GM12878 (cell line): ENCODE data around the gene HOGA1. TPM values are rescaled to one million over a fixed set of nuclear protein-coding genes. Genes with fewer than 3 reads are reported as not detected.

Experiments used
- ATAC-seq: fragments of 200-7000 bp; cut with Tn5 transposase; 3 replicates; pipeline ENCODE4 v1.9.1; 2020; ENCODE audit warnings: mild to moderate bottlenecking, moderate library complexity
- BruUV-seq: library from RNA; stranded (reverse); fragments of 400-500 nt; replicated peaks from 2 replicates; lab custom pipeline; 2021; lab: Mats Ljungman, UMichigan
- CTCF ChIA-PET: fragments of 300-600 bp; sonication (Branson Sonifier 250); formaldehyde crosslinking; extraction: SDS; loops from one replicate; lab custom pipeline; 2021; ENCODE audit warnings: inconsistent platforms; lab: Yijun Ruan, JAX
- POLR2A ChIA-PET: fragments of 350-600 bp; formaldehyde crosslinking; extraction: SDS; loops from one replicate; lab custom pipeline; 2021; ENCODE audit warnings: inconsistent platforms; lab: Charles Lee
- RAD21 ChIA-PET: fragments of 300-600 bp; sonication (Branson Sonifier 250); formaldehyde crosslinking; loops from one replicate; lab custom pipeline; 2023; ENCODE audit warnings: antibody characterized with exemption; ENCODE audit not compliant: unreplicated experiment; lab: Charles Lee
- SMC1A ChIA-PET: fragments of 300-600 bp; sonication (Branson Sonifier 250); formaldehyde crosslinking; loops from one replicate; lab custom pipeline; 2023; ENCODE audit not compliant: unreplicated experiment, uncharacterized antibody; lab: Charles Lee
- DNase-seq: peaks from one replicate; pipeline ENCODE4 v3.0.0-alpha.2; 2011; ENCODE audit warnings: low read depth, low spot score
- FAIRE-seq: peaks from 3 replicates; lab custom pipeline; 2011; peaks lifted over from hg19 to GRCh38; lab: Jason Lieb, UNC
- H2AFZ ChIP-seq: 2 replicates; pipeline ENCODE4 v1.6.0; 2011; ENCODE audit warnings: low read depth, low read length, control low read depth; ENCODE audit not compliant: control insufficient read depth
- H3K27ac ChIP-seq: 2 replicates; pipeline ENCODE4 v1.5.1; 2011; ENCODE audit warnings: control low read depth; ENCODE audit not compliant: control insufficient read depth, insufficient read depth
- H3K27me3 ChIP-seq, 2 experiments: replicated peaks in 1 of 2; 2 replicates each; pipeline versions ENCODE4 v1.6.0 to v1.6.1; 2011; ENCODE audit warnings: low read length in 1 of 2; ENCODE audit not compliant: control insufficient read depth in 2 of 2, insufficient read depth in 2 of 2
- H3K36me3 ChIP-seq, 2 experiments: 2 replicates each; pipeline ENCODE4 v1.5.1; 2011; ENCODE audit warnings: low read length in 1 of 2; ENCODE audit not compliant: control insufficient read depth in 2 of 2, insufficient read depth in 2 of 2
- H3K4me1 ChIP-seq: 2 replicates; pipeline ENCODE4 v1.6.1; 2011; ENCODE audit warnings: mild to moderate bottlenecking, low read length, moderate library complexity, mixed read lengths; ENCODE audit not compliant: control insufficient read depth, insufficient read depth
- H3K4me2 ChIP-seq: 2 replicates; pipeline ENCODE4 v1.6.0; 2011; ENCODE audit warnings: control low read depth; ENCODE audit not compliant: control insufficient read depth, insufficient read depth
- H3K4me3 ChIP-seq: fragments of 200-600 bp; sonication (generic); 2 replicates; pipeline ENCODE4 v1.5.1; 2016
- H3K79me2 ChIP-seq: 2 replicates; pipeline ENCODE4 v1.6.0; 2011; ENCODE audit warnings: low read length; ENCODE audit not compliant: control insufficient read depth, insufficient read depth
- H3K9ac ChIP-seq: 2 replicates; pipeline ENCODE4 v1.8.0; 2011; ENCODE audit warnings: low read length, control low read depth, mixed read lengths; ENCODE audit not compliant: control insufficient read depth, insufficient read depth
- H3K9me3 ChIP-seq: replicated peaks from 3 replicates; pipeline ENCODE4 v1.5.1; 2011; ENCODE audit warnings: mild to moderate bottlenecking, low read length; ENCODE audit not compliant: control insufficient read depth, insufficient read depth
- H4K20me1 ChIP-seq: 2 replicates; pipeline ENCODE4 v1.6.0; 2011; ENCODE audit not compliant: control insufficient read depth, insufficient read depth
- BRCA1 ChIP-seq: IDR thresholded peaks from 2 replicates; pipeline ENCODE4 v1.6.1; 2011; ENCODE audit warnings: low read depth, low read length, improper control_type of control experiment
- CBFB ChIP-seq: IDR thresholded peaks from 2 replicates; pipeline ENCODE4 v1.6.1; 2016; ENCODE audit warnings: antibody characterized with exemption, low read depth
- CHD2 ChIP-seq: IDR thresholded peaks from 2 replicates; pipeline ENCODE4 v1.6.1; 2011; ENCODE audit warnings: low read depth, low read length, improper control_type of control experiment, borderline replicate concordance
- E2F8 ChIP-seq: fragments of 450-650 bp; IDR thresholded peaks from 2 replicates; pipeline ENCODE4 v1.6.1; 2018; ENCODE audit warnings: mild to moderate bottlenecking, low read depth, moderate library complexity; ENCODE audit not compliant: partially characterized antibody
- EGR1 ChIP-seq, 2 experiments: IDR thresholded peaks; 1 replicate in 1 of 2; 2 replicates in 1 of 2; pipeline ENCODE4 v1.6.1; 2011 to 2012; ENCODE audit warnings: low read depth in 2 of 2, low read length in 2 of 2, borderline replicate concordance in 1 of 2, mild to moderate bottlenecking in 1 of 2, moderate library complexity in 1 of 2
- JUND ChIP-seq: IDR thresholded peaks from 2 replicates; pipeline ENCODE4 v1.6.1; 2012; ENCODE audit warnings: low read depth, mild to moderate bottlenecking, low read length, improper control_type of control experiment, moderate library complexity
- NFXL1 ChIP-seq: fragments of 450-650 bp; IDR thresholded peaks from 2 replicates; pipeline ENCODE4 v1.6.1; 2017; ENCODE audit warnings: antibody characterized with exemption, mild to moderate bottlenecking, borderline replicate concordance
- POLR2AphosphoS2 ChIP-seq: IDR thresholded peaks from 2 replicates; pipeline ENCODE4 v1.6.1; 2011; ENCODE audit warnings: low read depth, mild to moderate bottlenecking, low read length, improper control_type of control experiment, moderate library complexity
- STAT3 ChIP-seq: IDR thresholded peaks from 2 replicates; pipeline ENCODE4 v1.6.1; 2011; ENCODE audit warnings: low read depth, low read length, improper control_type of control experiment
- YBX1 ChIP-seq: fragments of 450-650 bp; IDR thresholded peaks from 2 replicates; pipeline ENCODE4 v1.6.1; 2016; ENCODE audit warnings: antibody characterized with exemption
- ZBTB11 ChIP-seq: fragments of 450-650 bp; formaldehyde crosslinking; IDR thresholded peaks from 2 replicates; pipeline ENCODE4 v1.5.0; 2022; ENCODE audit warnings: mild to moderate bottlenecking, missing genetic modification characterization
- ZNF217 ChIP-seq: fragments of 450-650 bp; IDR thresholded peaks from 2 replicates; pipeline ENCODE4 v1.6.1; 2017; ENCODE audit warnings: antibody characterized with exemption, mild to moderate bottlenecking
- ZNF622 ChIP-seq: fragments of 450-650 bp; IDR thresholded peaks from 2 replicates; pipeline ENCODE4 v1.6.1; 2017; ENCODE audit warnings: mild to moderate bottlenecking, inconsistent platforms
- ZSCAN29 ChIP-seq: fragments of 450-650 bp; IDR thresholded peaks from 2 replicates; pipeline ENCODE4 v1.6.1; 2017; ENCODE audit warnings: mild to moderate bottlenecking, moderate library complexity
- WGBS: methylation state at CpG from one replicate; pipeline ENCODE4 v1.1.6; 2016; ENCODE audit warnings: low lambda C conversion rate; ENCODE audit not compliant: insufficient replicate concordance, insufficient coverage; ENCODE audit errors: missing lambda C conversion rate; 5-methylcytosine and 5-hydroxymethylcytosine counted together
- in situ Hi-C: fragments of 300-500 bp; cut with MboI; formaldehyde crosslinking; loops from 9 replicates; pipeline ENCODE4 v1.14.3; 2018; ENCODE audit warnings: mixed read lengths
- intact Hi-C: fragments of 100-400 bp; cut with micrococcal nuclease; formaldehyde crosslinking; loops from one replicate; pipeline ENCODE4 v1.14.2; 2022; ENCODE audit not compliant: unreplicated experiment
- polyA plus RNA-seq, 11 experiments: library from polyadenylated mRNA; depleted of rRNA in 4 of 11; unstranded in 6 of 11; stranded (reverse) in 5 of 11; fragments of >200 nt; fragmentation: Nextera tagmentation in 4 of 11; fragmentation: Illumina TruSeq in 1 of 11; extraction: Ambion mirVana in 4 of 11; extraction: Trizol in 1 of 11; gene quantifications; 1 replicate in 1 of 11; 2 replicates in 10 of 11; pipeline versions ENCODE4 v1.2.1 to v1.2.3, GENCODE V29; 2011 to 2016; ENCODE audit warnings: inconsistent platforms in 2 of 11, missing spikeins in 2 of 11, low read depth in 1 of 11
- total RNA-seq, 4 experiments: library from RNA; depleted of rRNA in 3 of 4; stranded (reverse); fragments of >200 nt in 3 of 4; fragmentation: Illumina TruSeq in 1 of 4; extraction: Trizol in 1 of 4; gene quantifications; 2 replicates each; pipeline versions ENCODE4 v1.2.1 to v1.2.3, GENCODE V29; 2013 to 2021

The HOGA1 gene
- total and polyA plus RNA-seq, 10 of the 15 experiments (the other 5 are each of a cell fraction or from before 2014, with no cell fraction given), result 0.01 to 0.19 (median 0.06) TPM; not detected in 6

GRCh38 chr10:97590748-97591495 is 6.7 kb downstream of the HOGA1 start:
- RAD21 ChIA-PET, result no interaction called here
- no peak for ATAC-seq

More at GRCh38 chr10:97590748-97591495, 6.7 kb downstream of the HOGA1 start:
- in situ Hi-C loops (no loop called here), intact Hi-C loops (no loop called here)
- Histone ChIP-seq H3K4me3 (no peak overlapping the region), H3K9me3 (no peaks in the 10 kb centered on the region), H3K4me2 (no peak overlapping the region), H3K9ac (no peak overlapping the region), H3K27me3 (no peaks in the 10 kb centered on the region), H3K79me2 (no peaks in the 10 kb centered on the region), H3K4me1 (no peaks in the 10 kb centered on the region), H3K36me3 (no peaks in the 10 kb centered on the region), H3K27ac (no peak overlapping the region), H2AFZ (no peak overlapping the region), H4K20me1 (no peaks in the 10 kb centered on the region)
- no TSS peak for BruUV-seq
- TF ChIP-seq JUND, result no peak
- no peak for TF ChIP-seq BRCA1
- TF ChIP-seq STAT3, result no peak
- no peak for TF ChIP-seq NFXL1
- TF ChIP-seq ZBTB11, result no peak
- no peak for TF ChIP-seq E2F8
- no peak for TF ChIP-seq CHD2
- TF ChIP-seq YBX1, result no peak
- TF ChIP-seq ZNF622, result no peak
- no peak for TF ChIP-seq POLR2AphosphoS2
- no peak for TF ChIP-seq CBFB
- TF ChIP-seq ZSCAN29, result no peak
- no peak for TF ChIP-seq EGR1 (IDR thresholded peaks at IDR 0.05; ENCODE audit: borderline replicate concordance in 1 of 2, low read depth in 2 of 2, low read length in 2 of 2)
- no peak for TF ChIP-seq ZNF217
- 15% methylated on average over 5 of the region's 5 CpGs for WGBS
- no peak for DNase-seq
- ChIA-PET SMC1A (interaction anchor here (0.8 to 1.1 kb wide), 2 partner anchors 19 to 44 kb away, joined by 3 read pairs; partner anchors contain the start of gene ANKRD2), CTCF (interaction anchor here (0.6 to 1.6 kb wide), 3 partner anchors 19 to 438 kb away, joined by 4 read pairs; partner anchors contain the start of gene ANKRD2), POLR2A (no interaction called here)
- FAIRE-seq, result no peak
